ENCODE data around the gene FSCN2. TPM values are rescaled to one million over a fixed set of nuclear protein-coding genes. Genes with fewer than 3 reads are reported as not detected.

FSCN2 gene
- total and polyA plus RNA-seq, 10 of the 15 experiments (the other 5 are each of a cell fraction or from before 2014, with no cell fraction given), result 0.12 to 2.1 (median 0.65) TPM; not detected in 3

DNA sequence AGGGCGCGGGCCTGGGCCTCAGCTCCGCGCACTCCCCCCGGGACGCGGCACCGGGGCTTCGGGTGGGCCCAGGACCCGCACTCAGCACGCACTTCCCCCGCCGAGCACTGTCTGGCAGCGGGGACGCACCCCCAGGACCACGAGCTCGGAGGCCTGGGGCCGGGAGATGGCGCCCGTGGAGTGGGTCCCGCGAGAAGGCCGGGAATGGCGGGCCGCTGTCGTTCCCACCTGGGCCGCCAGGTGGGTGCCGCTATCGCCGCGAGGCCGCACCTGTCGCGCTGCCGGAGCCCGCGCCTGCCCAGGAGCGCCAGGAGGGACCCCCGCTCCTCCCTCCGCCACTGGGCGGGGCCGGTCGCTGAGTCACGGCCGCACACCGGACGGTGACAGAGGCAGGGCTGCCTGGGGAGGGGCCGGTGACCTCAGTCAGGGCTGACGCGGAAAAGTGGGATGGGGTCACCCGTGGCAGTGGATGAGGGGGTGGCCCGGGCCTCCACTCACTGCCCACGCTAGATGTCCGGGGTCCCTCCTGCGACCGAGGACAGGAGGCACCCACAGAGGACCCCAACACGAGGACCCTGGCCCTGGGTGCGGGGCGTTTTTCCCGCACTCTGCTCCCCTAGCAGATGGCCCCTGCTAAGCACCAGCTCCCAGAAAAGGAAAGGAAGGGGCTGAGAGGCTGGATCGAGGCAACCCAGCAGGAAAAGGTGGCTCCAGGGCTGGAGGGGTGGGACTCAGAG is 8.7 kb upstream of the FSCN2 start:
- Histone ChIP-seq H3K4me1 (ENCODE audit: control insufficient read depth, insufficient read depth, low read length) (peaks cover 33% of the 10 kb centered on the region), H3K9ac (ENCODE audit: control insufficient read depth, insufficient read depth, low read length) (peak overlapping the region; percentile 78), H2AFZ (ENCODE audit: control insufficient read depth, low read depth, low read length) (peak overlapping the region; percentile 68), H3K9me3 (replicated peaks; ENCODE audit: control insufficient read depth, insufficient read depth, low read length) (no peaks in the 10 kb centered on the region), H3K79me2 (ENCODE audit: control insufficient read depth, insufficient read depth, low read length) (peaks cover 46% of the 10 kb centered on the region), H3K4me3 (peak overlapping the region; percentile 72), H3K36me3 (ENCODE audit: control insufficient read depth in 2 of 2, insufficient read depth in 2 of 2, low read length in 1 of 2) (no peaks in the 10 kb centered on the region; a peak in 1 of 4 replicates), H4K20me1 (ENCODE audit: control insufficient read depth, insufficient read depth) (no peaks in the 10 kb centered on the region), H3K4me2 (ENCODE audit: control insufficient read depth, insufficient read depth) (peak overlapping the region; percentile 97), H3K27ac (ENCODE audit: control insufficient read depth, insufficient read depth) (peak overlapping the region; percentile 100), H3K27me3 (replicated peaks in 1 of 2; ENCODE audit: control insufficient read depth in 2 of 2, insufficient read depth in 2 of 2, low read length in 1 of 2) (no peaks in the 10 kb centered on the region)
- POLR2A ChIA-PET, result interaction anchor here (0.5 to 2.8 kb wide), 4 partner anchors 10 to 81 kb away, joined by 3 to 34 read pairs (median 10); partner anchors contain the start of gene FAAP100
- CTCF ChIA-PET, result interaction anchor here (1.6 to 5.5 kb wide), 6 partner anchors 19 to 81 kb away, joined by 4 to 47 read pairs (median 11); no protein-coding TSS in a partner anchor
- no peak for DNase-seq (ENCODE audit: low read depth, low spot score)
- no peak for FAIRE-seq
- RAD21 ChIA-PET (ENCODE audit: unreplicated experiment), result interaction anchor here (0.8 to 7.6 kb wide), 5 partner anchors 9 to 81 kb away, joined by 3 to 44 read pairs (median 4); partner anchors contain the start of gene FAAP100
- no TSS peak for BruUV-seq (replicated peaks)
- 1% methylated on average over 60 of the region's 61 CpGs for WGBS (ENCODE audit: insufficient coverage, insufficient replicate concordance, low lambda C conversion rate, missing lambda C conversion rate)
- SMC1A ChIA-PET (ENCODE audit: uncharacterized antibody, unreplicated experiment), result interaction anchor here (0.5 to 3.2 kb wide), 7 partner anchors 13 to 228 kb away, joined by 3 to 15 read pairs (median 3); partner anchors contain the start of gene FAAP100
- intact Hi-C loops (cut with micrococcal nuclease; ENCODE audit: unreplicated experiment), result loop anchor here (5.0 to 10.0 kb wide), 2 partner anchors 83 to 265 kb away; no protein-coding TSS in a partner anchor
- peak; percentile 39 for ATAC-seq
- in situ Hi-C loops (cut with MboI), result no loop called here
- TF ChIP-seq YY1 (IDR thresholded peaks at IDR 0.05; ENCODE audit: low read depth, low read length), result peak; percentile 87
- no peak for TF ChIP-seq FOXM1 (IDR thresholded peaks at IDR 0.05; ENCODE audit: low read depth, low read length)
- peak; percentile 67; the same call in 1 of the 2 replicates for TF ChIP-seq IKZF1 (conservative IDR thresholded peaks at IDR 0.05)
- peak; percentile 35 for TF ChIP-seq DPF2 (IDR thresholded peaks at IDR 0.05)
- TF ChIP-seq CHD2 (IDR thresholded peaks at IDR 0.05; ENCODE audit: borderline replicate concordance, low read depth, low read length), result peak; percentile 91
- peak; percentile 45; the same call in 1 of the 2 replicates for TF ChIP-seq RB1 (IDR thresholded peaks at IDR 0.05; ENCODE audit: borderline replicate concordance)
- TF ChIP-seq, protein P1, sequence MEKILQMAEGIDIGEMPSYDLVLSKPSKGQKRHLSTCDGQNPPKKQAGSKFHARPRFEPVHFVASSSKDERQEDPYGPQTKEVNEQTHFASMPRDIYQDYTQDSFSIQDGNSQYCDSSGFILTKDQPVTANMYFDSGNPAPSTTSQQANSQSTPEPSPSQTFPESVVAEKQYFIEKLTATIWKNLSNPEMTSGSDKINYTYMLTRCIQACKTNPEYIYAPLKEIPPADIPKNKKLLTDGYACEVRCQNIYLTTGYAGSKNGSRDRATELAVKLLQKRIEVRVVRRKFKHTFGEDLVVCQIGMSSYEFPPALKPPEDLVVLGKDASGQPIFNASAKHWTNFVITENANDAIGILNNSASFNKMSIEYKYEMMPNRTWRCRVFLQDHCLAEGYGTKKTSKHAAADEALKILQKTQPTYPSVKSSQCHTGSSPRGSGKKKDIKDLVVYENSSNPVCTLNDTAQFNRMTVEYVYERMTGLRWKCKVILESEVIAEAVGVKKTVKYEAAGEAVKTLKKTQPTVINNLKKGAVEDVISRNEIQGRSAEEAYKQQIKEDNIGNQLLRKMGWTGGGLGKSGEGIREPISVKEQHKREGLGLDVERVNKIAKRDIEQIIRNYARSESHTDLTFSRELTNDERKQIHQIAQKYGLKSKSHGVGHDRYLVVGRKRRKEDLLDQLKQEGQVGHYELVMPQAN (conservative IDR thresholded peaks at IDR 0.05), result peak; percentile 68
- TF ChIP-seq TCF12 (IDR thresholded peaks at IDR 0.05; ENCODE audit: low read depth, low read length), result peak; percentile 82
- TF ChIP-seq BACH1 (IDR thresholded peaks at IDR 0.05; ENCODE audit: borderline replicate concordance), result peak; percentile 95
- peak; percentile 89 for TF ChIP-seq TCF3 (IDR thresholded peaks at IDR 0.05; ENCODE audit: borderline replicate concordance, insufficient read depth, low read depth, low read length)
- TF ChIP-seq ZNF217 (IDR thresholded peaks at IDR 0.05), result peak; percentile 74
- TF ChIP-seq POLR2AphosphoS5 (IDR thresholded peaks at IDR 0.05; ENCODE audit: low read length), result no peak
- no peak for TF ChIP-seq CHD1 (IDR thresholded peaks at IDR 0.05; ENCODE audit: low read depth, low read length)
- TF ChIP-seq RCOR1 (conservative IDR thresholded peaks at IDR 0.05; ENCODE audit: low read depth, low read length), result 0 out of 2 replicates have a peak, but pooled peaks have one; percentile 80
- no peak for TF ChIP-seq EZH2 (IDR thresholded peaks at IDR 0.05; ENCODE audit: borderline replicate concordance, control insufficient read depth, low read depth, low read length)
- no peak for TF ChIP-seq STAT3 (IDR thresholded peaks at IDR 0.05; ENCODE audit: low read depth, low read length)
- TF ChIP-seq, protein P2, sequence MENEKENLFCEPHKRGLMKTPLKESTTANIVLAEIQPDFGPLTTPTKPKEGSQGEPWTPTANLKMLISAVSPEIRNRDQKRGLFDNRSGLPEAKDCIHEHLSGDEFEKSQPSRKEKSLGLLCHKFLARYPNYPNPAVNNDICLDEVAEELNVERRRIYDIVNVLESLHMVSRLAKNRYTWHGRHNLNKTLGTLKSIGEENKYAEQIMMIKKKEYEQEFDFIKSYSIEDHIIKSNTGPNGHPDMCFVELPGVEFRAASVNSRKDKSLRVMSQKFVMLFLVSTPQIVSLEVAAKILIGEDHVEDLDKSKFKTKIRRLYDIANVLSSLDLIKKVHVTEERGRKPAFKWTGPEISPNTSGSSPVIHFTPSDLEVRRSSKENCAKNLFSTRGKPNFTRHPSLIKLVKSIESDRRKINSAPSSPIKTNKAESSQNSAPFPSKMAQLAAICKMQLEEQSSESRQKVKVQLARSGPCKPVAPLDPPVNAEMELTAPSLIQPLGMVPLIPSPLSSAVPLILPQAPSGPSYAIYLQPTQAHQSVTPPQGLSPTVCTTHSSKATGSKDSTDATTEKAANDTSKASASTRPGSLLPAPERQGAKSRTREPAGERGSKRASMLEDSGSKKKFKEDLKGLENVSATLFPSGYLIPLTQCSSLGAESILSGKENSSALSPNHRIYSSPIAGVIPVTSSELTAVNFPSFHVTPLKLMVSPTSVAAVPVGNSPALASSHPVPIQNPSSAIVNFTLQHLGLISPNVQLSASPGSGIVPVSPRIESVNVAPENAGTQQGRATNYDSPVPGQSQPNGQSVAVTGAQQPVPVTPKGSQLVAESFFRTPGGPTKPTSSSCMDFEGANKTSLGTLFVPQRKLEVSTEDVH (IDR thresholded peaks at IDR 0.05; ENCODE audit: low read depth, partially characterized antibody), result no peak
- peak; percentile 9 to 39; a peak in 1 of 4 replicates for TF ChIP-seq BHLHE40 (IDR thresholded peaks at IDR 0.05; ENCODE audit: borderline replicate concordance in 1 of 2, low read depth in 2 of 2, low read length in 1 of 2)
- 0 out of 2 replicates have a peak, but pooled peaks have one; percentile 49 for TF ChIP-seq BRCA1 (IDR thresholded peaks at IDR 0.05; ENCODE audit: low read depth, low read length)
- peak; percentile 68 for TF ChIP-seq POLR2A (IDR thresholded peaks at IDR 0.05; ENCODE audit: low read depth, low read length)

Measured in GM12878 (cell line).